WTC11 (cell line): ENCODE results near the gene SLC44A5. TPM values are rescaled to one million over a fixed set of nuclear protein-coding genes. Genes with fewer than 3 reads are reported as not detected.

ENCODE experiments used
- ATAC-seq: fragments of 200-7000 bp; cut with Tn5 transposase; 2 replicates; pipeline ENCODE4 v1.10.0; 2021; ENCODE audit warnings: mild to moderate bottlenecking, moderate library complexity
- CTCF ChIA-PET: fragments of 300-600 bp; sonication (Branson Sonifier 250); formaldehyde crosslinking; loops from one replicate; lab custom pipeline; 2021; ENCODE audit warnings: antibody characterized with exemption; lab: Charles Lee
- POLR2A ChIA-PET: fragments of 350-600 bp; sonication (Branson Sonifier 250); formaldehyde crosslinking; loops from one replicate; lab custom pipeline; 2021; ENCODE audit warnings: antibody characterized with exemption; lab: Charles Lee
- DNase-seq: peaks from one replicate; pipeline ENCODE4 v3.0.0; 2021; ENCODE audit warnings: low spot score
- H3K27ac Mint-ChIP-seq: 2 replicates; pipeline ENCODE4 v1.8.0; 2021; ENCODE audit warnings: mixed read lengths
- H3K27me3 Mint-ChIP-seq: 2 replicates; pipeline ENCODE4 v1.8.0; 2021; ENCODE audit warnings: low read depth, mild to moderate bottlenecking, moderate library complexity, mixed read lengths
- H3K36me3 Mint-ChIP-seq: 2 replicates; pipeline ENCODE4 v1.8.0; 2021; ENCODE audit warnings: mixed read lengths
- H3K4me1 Mint-ChIP-seq: 2 replicates; pipeline ENCODE4 v1.8.0; 2022; ENCODE audit warnings: mixed read lengths
- H3K4me3 Mint-ChIP-seq: 2 replicates; pipeline ENCODE4 v1.8.0; 2021; ENCODE audit warnings: mild to moderate bottlenecking, moderate library complexity, mixed read lengths
- H3K9me3 Mint-ChIP-seq: 2 replicates; pipeline ENCODE4 v1.8.0; 2021; ENCODE audit warnings: mixed read lengths
- FOXP1 ChIP-seq: sonication (generic); formaldehyde crosslinking; IDR thresholded peaks from 2 replicates; pipeline ENCODE4 v1.8.0; 2022; ENCODE audit warnings: missing genetic modification reagents, mild to moderate bottlenecking, moderate library complexity, borderline replicate concordance
- GABPB1 ChIP-seq: sonication (generic); formaldehyde crosslinking; IDR thresholded peaks from 2 replicates; pipeline ENCODE4 v1.8.1; 2023; ENCODE audit warnings: mild to moderate bottlenecking, missing genetic modification reagents
- GTF2I ChIP-seq: fragments of 250-450 bp; sonication (Bioruptor Pico); conservative IDR thresholded peaks from 2 replicates; pipeline ENCODE4 v1.4.0; 2021; ENCODE audit warnings: mild to moderate bottlenecking
- HMGA2 ChIP-seq: fragments of 250-450 bp; sonication (Bioruptor Pico); IDR thresholded peaks from 2 replicates; pipeline ENCODE4 v1.4.0; 2021; ENCODE audit warnings: mild to moderate bottlenecking, moderate library complexity
- KAT7 ChIP-seq: sonication (generic); formaldehyde crosslinking; IDR thresholded peaks from 2 replicates; pipeline ENCODE4 v1.8.1; 2023; ENCODE audit warnings: missing genetic modification reagents, mild to moderate bottlenecking, borderline replicate concordance
- NFE2L1 ChIP-seq: sonication (generic); formaldehyde crosslinking; IDR thresholded peaks from 2 replicates; pipeline ENCODE4 v1.8.1; 2023; ENCODE audit warnings: missing genetic modification reagents
- TCF7 ChIP-seq: sonication (generic); formaldehyde crosslinking; IDR thresholded peaks from 2 replicates; pipeline ENCODE4 v1.8.0; 2022; ENCODE audit warnings: mild to moderate bottlenecking, low read depth, missing genetic modification reagents, moderate library complexity
- TEAD4 ChIP-seq: sonication (generic); formaldehyde crosslinking; IDR thresholded peaks from 2 replicates; pipeline ENCODE4 v1.8.0; 2022; ENCODE audit warnings: mild to moderate bottlenecking, missing genetic modification reagents
- ZNF121 ChIP-seq: sonication (generic); formaldehyde crosslinking; IDR thresholded peaks from 2 replicates; pipeline ENCODE4 v1.8.0; 2023; ENCODE audit warnings: missing genetic modification reagents
- ZNF263 ChIP-seq: sonication (generic); formaldehyde crosslinking; IDR thresholded peaks from 2 replicates; pipeline ENCODE4 v1.8.1; 2022; ENCODE audit warnings: low read depth, mild to moderate bottlenecking, moderate library complexity, missing genetic modification reagents
- total RNA-seq: library from RNA; stranded (reverse); gene quantifications from 3 replicates; pipeline ENCODE4 v1.2.3, GENCODE V29; 2021
- TF ChIP-seq, protein P1 (sequence below): fragments of 250-450 bp; sonication (Bioruptor Pico); IDR thresholded peaks from 2 replicates; pipeline ENCODE4 v2.1.2; 2022; ENCODE audit warnings: mild to moderate bottlenecking, moderate library complexity
- TF ChIP-seq, protein P2 (sequence below): sonication (generic); formaldehyde crosslinking; IDR thresholded peaks from 2 replicates; pipeline ENCODE4 v1.8.1; 2022; ENCODE audit warnings: mild to moderate bottlenecking, moderate library complexity, missing genetic modification reagents
- TF ChIP-seq, protein P3 (sequence below): fragments of 250-450 bp; sonication (Bioruptor Pico); conservative IDR thresholded peaks from 2 replicates; pipeline ENCODE4 v1.9.0; 2021; ENCODE audit warnings: mild to moderate bottlenecking
- TF ChIP-seq, protein P4 (sequence below): fragments of 250-450 bp; sonication (Bioruptor Pico); IDR thresholded peaks from 2 replicates; pipeline ENCODE4 v1.9.0; 2021; ENCODE audit warnings: mild to moderate bottlenecking
- TF ChIP-seq, protein P5 (sequence below): sonication (generic); formaldehyde crosslinking; IDR thresholded peaks from 2 replicates; pipeline ENCODE4 v1.8.0; 2022; ENCODE audit warnings: missing genetic modification reagents
- TF ChIP-seq, protein P6 (sequence below): sonication (generic); formaldehyde crosslinking; IDR thresholded peaks from 2 replicates; pipeline ENCODE4 v1.8.0; 2022; ENCODE audit warnings: mild to moderate bottlenecking, missing genetic modification reagents
- TF ChIP-seq, protein P7 (sequence below): sonication (generic); formaldehyde crosslinking; IDR thresholded peaks from 2 replicates; pipeline ENCODE4 v1.8.0; 2022; ENCODE audit warnings: mild to moderate bottlenecking, missing genetic modification reagents

The SLC44A5 gene
- total RNA-seq, 1 experiment from 2014 or later: 1.8 TPM

DNA sequence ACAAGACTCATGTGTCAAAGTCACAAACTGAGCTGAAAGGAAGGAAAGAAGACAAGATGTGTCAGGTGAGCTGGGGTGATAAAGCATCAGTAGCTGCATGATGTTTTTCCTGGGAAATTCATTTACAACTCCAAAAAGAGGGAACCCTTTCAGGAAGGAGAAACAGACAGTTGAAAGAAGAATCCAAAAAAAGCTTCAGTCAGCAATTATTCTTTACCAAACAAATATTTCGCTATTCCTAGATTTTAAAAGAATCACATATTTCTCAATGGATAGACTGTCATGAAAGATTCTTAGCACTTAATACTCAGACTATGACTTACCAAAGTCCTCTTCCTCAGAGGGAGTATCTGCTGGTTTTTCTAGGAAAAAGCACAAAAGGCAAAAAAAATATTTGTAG lies 214.7 kb downstream of the SLC44A5 start (continued):
- TF ChIP-seq, protein P1, sequence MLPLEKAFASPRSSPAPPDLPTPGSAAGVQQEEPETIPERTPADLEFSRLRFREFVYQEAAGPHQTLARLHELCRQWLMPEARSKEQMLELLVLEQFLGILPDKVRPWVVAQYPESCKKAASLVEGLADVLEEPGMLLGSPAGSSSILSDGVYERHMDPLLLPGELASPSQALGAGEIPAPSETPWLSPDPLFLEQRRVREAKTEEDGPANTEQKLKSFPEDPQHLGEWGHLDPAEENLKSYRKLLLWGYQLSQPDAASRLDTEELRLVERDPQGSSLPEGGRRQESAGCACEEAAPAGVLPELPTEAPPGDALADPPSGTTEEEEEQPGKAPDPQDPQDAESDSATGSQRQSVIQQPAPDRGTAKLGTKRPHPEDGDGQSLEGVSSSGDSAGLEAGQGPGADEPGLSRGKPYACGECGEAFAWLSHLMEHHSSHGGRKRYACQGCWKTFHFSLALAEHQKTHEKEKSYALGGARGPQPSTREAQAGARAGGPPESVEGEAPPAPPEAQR (CRISPR knock-in tag): no peak
- TF ChIP-seq, protein P2, sequence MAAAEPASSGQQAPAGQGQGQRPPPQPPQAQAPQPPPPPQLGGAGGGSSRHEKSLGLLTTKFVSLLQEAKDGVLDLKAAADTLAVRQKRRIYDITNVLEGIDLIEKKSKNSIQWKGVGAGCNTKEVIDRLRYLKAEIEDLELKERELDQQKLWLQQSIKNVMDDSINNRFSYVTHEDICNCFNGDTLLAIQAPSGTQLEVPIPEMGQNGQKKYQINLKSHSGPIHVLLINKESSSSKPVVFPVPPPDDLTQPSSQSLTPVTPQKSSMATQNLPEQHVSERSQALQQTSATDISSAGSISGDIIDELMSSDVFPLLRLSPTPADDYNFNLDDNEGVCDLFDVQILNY: no peak
- TF ChIP-seq, protein P3, sequence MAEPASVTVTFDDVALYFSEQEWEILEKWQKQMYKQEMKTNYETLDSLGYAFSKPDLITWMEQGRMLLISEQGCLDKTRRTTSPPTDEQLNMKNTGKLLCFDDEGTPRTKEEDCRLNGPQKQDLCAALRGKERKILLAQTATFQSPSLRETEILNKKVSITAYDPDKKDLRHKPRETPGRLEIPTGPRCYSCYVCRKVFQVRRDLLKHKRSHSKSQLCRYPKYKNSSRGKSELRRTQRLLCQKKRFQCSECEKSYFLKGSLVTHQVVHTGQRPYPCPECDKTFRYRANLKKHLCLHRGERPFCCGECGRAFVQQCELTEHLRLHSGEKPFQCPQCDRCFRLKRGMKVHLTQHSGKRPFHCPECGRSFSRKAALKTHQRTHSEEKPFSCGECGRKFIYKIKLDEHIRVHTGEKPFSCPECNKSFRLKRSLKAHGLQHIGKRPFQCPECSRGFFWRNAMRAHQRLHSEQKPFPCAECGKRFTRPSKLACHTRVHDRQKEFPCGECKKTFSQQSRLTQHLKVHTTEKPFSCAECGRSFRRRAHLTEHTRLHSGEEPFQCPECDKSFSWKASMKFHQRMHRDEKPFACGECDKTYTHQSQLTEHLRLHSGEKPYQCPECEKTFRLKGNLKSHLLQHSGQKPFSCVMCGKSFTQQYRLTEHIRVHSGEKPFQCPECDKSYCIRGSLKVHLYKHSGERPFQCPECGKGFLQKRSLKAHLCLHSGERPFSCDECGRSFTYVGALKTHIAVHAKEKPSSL (CRISPR knock-in tag): no peak
- TF ChIP-seq ZNF263 (no peak), HMGA2 (CRISPR knock-in tag) (no peak)
- TF ChIP-seq, protein P4, sequence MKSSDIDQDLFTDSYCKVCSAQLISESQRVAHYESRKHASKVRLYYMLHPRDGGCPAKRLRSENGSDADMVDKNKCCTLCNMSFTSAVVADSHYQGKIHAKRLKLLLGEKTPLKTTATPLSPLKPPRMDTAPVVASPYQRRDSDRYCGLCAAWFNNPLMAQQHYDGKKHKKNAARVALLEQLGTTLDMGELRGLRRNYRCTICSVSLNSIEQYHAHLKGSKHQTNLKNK (CRISPR knock-in tag): no peak
- TF ChIP-seq, protein P5, sequence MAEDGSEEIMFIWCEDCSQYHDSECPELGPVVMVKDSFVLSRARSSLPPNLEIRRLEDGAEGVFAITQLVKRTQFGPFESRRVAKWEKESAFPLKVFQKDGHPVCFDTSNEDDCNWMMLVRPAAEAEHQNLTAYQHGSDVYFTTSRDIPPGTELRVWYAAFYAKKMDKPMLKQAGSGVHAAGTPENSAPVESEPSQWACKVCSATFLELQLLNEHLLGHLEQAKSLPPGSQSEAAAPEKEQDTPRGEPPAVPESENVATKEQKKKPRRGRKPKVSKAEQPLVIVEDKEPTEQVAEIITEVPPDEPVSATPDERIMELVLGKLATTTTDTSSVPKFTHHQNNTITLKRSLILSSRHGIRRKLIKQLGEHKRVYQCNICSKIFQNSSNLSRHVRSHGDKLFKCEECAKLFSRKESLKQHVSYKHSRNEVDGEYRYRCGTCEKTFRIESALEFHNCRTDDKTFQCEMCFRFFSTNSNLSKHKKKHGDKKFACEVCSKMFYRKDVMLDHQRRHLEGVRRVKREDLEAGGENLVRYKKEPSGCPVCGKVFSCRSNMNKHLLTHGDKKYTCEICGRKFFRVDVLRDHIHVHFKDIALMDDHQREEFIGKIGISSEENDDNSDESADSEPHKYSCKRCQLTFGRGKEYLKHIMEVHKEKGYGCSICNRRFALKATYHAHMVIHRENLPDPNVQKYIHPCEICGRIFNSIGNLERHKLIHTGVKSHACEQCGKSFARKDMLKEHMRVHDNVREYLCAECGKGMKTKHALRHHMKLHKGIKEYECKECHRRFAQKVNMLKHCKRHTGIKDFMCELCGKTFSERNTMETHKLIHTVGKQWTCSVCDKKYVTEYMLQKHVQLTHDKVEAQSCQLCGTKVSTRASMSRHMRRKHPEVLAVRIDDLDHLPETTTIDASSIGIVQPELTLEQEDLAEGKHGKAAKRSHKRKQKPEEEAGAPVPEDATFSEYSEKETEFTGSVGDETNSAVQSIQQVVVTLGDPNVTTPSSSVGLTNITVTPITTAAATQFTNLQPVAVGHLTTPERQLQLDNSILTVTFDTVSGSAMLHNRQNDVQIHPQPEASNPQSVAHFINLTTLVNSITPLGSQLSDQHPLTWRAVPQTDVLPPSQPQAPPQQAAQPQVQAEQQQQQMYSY: no peak

DNA sequence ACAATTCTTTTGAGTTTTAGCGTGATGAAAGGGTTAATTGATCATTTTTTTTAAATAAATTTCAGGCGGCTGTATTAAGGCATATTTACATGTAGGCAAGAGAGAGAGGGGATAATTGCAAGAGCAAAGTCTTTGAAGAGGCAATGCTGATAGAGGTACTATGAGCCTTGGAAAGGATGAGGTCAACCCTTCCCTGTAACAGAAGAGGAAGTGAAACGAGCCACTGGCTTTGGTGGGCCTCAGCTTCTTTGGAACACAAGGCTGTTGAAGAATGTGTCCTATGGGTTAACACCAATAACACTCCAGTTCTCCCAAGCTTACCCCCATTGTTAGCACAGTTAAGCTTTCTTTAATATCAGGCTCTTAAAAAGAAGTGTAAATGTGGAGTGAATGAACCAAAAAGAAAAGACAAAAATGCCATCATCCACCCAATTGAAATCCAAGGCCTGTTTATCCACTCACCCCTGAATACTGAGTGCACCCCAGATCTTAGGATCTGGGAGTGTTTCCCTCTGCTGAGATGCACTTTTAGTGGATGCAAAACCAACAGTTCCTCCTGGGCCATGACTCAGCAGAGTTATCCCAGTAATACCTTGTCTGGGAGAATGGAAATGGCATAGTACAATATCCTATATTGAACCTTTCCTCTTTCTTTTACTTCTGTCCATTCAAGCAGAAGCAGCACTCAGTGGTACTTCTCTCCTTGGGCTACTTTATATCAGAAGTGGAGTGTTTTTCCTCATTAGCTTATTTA lies 216.4 kb downstream of the SLC44A5 start:
- no peak for TF ChIP-seq KAT7 (CRISPR knock-in tag)
- TF ChIP-seq GTF2I (CRISPR knock-in tag): no peak
- TF ChIP-seq GABPB1 (CRISPR knock-in tag): no peak
- TF ChIP-seq, protein P6, sequence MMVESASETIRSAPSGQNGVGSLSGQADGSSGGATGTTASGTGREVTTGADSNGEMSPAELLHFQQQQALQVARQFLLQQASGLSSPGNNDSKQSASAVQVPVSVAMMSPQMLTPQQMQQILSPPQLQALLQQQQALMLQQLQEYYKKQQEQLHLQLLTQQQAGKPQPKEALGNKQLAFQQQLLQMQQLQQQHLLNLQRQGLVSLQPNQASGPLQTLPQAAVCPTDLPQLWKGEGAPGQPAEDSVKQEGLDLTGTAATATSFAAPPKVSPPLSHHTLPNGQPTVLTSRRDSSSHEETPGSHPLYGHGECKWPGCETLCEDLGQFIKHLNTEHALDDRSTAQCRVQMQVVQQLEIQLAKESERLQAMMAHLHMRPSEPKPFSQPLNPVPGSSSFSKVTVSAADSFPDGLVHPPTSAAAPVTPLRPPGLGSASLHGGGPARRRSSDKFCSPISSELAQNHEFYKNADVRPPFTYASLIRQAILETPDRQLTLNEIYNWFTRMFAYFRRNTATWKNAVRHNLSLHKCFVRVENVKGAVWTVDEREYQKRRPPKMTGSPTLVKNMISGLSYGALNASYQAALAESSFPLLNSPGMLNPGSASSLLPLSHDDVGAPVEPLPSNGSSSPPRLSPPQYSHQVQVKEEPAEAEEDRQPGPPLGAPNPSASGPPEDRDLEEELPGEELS: no peak
- no peak for TF ChIP-seq FOXP1 (CRISPR knock-in tag)
- TF ChIP-seq, protein P5: no peak
- TF ChIP-seq NFE2L1 (CRISPR knock-in tag): no peak
- TF ChIP-seq ZNF121 (CRISPR knock-in tag): no peak
- TF ChIP-seq TEAD4 (CRISPR knock-in tag): no peak
- no peak for TF ChIP-seq TCF7
- TF ChIP-seq, protein P7, sequence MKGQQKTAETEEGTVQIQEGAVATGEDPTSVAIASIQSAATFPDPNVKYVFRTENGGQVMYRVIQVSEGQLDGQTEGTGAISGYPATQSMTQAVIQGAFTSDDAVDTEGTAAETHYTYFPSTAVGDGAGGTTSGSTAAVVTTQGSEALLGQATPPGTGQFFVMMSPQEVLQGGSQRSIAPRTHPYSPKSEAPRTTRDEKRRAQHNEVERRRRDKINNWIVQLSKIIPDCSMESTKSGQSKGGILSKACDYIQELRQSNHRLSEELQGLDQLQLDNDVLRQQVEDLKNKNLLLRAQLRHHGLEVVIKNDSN: no peak
- TF ChIP-seq, all 79 proteins: peak for 0
- POLR2A ChIA-PET: no interaction called here
- H3K36me3 Mint-ChIP-seq: peaks cover 9% of the 10 kb centered on the region
- DNase-seq: no peak
- no peak for ATAC-seq
- peaks cover 27% of the 10 kb centered on the region for H3K9me3 Mint-ChIP-seq
- H3K4me1 Mint-ChIP-seq: no peaks in the 10 kb centered on the region
- no peak overlapping the region for H3K27ac Mint-ChIP-seq
- CTCF ChIA-PET: interaction anchor here (1.6 kb wide), 1 partner anchor 129 kb away, joined by 4 read pairs; no protein-coding TSS in a partner anchor
- no peaks in the 10 kb centered on the region for H3K27me3 Mint-ChIP-seq
- H3K4me3 Mint-ChIP-seq: no peak overlapping the region
